Measurements from ENCODE around the gene PRKCH.
A peak's percentile ranks its signal among the peaks of the same experiment; 100 is the strongest.

The PRKCH gene

GRCh38 chr14:61532763-61533162 lies 211.4 kb downstream of the PRKCH start:
- DNase-seq (ENCODE audit: low spot score) = no peak

GRCh38 chr14:61533513-61534255 lies 212.3 kb downstream of the PRKCH start:
- DNase-seq (ENCODE audit: low spot score) = no peak

DNA sequence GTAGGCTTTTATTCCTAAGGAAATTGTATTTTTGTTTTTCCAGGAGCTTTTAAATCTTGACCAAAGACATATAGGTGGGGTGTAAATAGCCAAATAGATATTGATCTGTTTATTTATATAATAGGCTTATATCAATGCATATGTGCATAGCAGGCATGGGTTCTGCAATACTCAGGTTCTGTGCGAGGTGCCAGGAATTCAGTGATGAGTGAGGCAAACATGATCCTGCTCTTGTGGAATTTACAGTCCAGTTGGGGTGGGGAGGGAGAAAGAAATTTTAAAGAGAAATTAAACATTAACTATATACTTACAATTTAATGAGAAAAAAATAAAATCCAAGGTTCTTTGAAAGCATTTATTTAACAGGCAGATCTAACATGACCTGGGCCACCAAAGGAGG lies 213.7 kb downstream of the PRKCH start:
- DNase-seq (ENCODE audit: low spot score) = peak; percentile 56

DNA sequence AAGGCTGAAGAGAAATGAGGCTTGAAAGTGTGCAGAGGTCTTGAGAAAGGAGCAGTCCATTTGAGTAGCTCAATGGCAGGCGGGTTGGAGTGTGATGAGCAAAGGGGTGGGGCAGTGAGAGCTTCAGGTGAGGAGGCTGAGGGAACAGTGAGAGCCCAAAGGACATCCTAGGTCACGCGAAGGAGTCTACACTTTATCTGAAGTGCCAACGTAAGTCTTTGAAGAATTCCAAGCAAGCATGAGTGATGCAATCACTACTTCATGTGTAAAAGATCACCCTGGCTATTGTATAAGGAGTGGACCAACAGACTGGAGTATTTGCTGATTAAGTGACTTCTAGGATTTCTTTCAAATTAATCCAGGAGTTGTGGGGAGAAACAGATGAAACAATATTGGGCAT lies 214.1 kb downstream of the PRKCH start:
- DNase-seq (ENCODE audit: low spot score) = no peak

- no peak for DNase-seq (ENCODE audit: low spot score)
Measured at GRCh38 chr14:61536661-61537562, 215.5 kb downstream of the PRKCH start.

- DNase-seq (ENCODE audit: low spot score) = peak; percentile 70
Measured at GRCh38 chr14:61537563-61538463, 216.4 kb downstream of the PRKCH start.

DNA sequence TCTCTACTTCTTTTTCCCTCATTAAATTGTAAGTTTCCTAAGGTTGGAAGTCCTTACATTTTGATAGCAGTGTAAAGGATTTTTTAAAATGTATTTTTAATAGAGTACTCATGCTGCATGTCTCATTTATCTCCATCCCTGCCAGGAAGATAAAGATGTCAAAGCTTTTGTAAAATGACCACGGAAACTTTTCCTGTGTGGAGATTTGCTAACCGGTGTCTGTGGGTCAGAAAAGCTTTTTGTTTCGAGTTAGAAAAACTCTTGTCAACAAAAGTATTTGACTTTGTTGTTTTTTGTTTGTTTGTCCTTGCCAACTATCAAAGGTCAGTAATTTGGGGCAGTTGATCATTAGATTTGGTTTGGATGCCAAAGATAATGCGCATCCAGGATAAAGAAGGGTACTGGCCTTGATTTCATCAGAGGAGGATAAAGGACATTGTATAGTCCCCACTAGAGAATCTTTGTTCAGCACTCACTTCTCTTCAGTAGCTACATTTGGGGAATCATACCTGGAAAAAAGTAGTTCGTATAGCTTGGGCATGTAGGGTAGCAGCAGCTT lies 217.2 kb downstream of the PRKCH start:
- DNase-seq (ENCODE audit: low spot score) = no peak

GRCh38 chr14:61539631-61540030 lies 218.3 kb downstream of the PRKCH start:
- DNase-seq (ENCODE audit: low spot score) = no peak

DNA sequence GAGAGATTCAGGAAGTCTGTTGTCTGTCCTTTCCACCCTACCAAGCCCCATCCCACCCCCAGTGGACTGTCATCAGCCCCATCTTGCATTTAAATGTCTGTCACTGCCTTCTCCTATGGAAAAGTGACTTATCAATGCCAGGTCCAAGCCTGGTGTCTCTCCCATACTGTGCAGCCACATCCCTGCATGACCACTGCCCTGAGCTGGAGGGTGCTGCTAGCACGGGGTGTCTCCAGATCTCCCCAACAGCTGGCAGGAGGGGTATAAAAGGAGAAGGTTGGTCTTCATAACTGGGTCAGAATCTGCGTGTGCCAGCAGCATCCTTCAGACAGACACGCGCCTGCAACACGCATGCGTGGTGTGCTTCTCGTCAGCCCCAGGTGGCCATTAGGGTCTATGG lies 219.6 kb downstream of the PRKCH start:
- DNase-seq (ENCODE audit: low spot score) = no peak

- DNase-seq (ENCODE audit: low spot score) = no peak
Measured at GRCh38 chr14:61542848-61543790, 221.7 kb downstream of the PRKCH start.

DNA sequence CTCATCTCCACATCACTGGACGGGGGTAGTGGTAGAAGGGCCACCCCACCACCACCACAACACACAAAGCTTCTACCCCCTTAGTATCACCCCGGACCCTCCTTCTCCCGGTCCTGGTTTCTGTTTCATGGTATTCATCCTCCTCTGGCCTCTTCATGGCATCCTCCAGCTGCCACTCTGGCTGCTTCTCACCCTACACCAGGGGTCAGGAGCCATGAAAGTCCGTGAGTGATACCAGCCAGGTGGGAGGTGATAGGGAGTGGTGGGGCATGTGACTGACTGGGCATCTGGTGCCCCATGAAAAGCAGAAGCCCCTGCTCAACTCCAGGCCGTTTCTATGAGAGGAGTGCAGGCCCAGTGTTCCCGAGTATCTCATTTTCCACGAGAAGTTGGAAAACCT lies 222.6 kb downstream of the PRKCH start:
- no peak for DNase-seq (ENCODE audit: low spot score)

GRCh38 chr14:61544448-61545330 lies 223.3 kb downstream of the PRKCH start:
- DNase-seq (ENCODE audit: low spot score) = no peak

DNA sequence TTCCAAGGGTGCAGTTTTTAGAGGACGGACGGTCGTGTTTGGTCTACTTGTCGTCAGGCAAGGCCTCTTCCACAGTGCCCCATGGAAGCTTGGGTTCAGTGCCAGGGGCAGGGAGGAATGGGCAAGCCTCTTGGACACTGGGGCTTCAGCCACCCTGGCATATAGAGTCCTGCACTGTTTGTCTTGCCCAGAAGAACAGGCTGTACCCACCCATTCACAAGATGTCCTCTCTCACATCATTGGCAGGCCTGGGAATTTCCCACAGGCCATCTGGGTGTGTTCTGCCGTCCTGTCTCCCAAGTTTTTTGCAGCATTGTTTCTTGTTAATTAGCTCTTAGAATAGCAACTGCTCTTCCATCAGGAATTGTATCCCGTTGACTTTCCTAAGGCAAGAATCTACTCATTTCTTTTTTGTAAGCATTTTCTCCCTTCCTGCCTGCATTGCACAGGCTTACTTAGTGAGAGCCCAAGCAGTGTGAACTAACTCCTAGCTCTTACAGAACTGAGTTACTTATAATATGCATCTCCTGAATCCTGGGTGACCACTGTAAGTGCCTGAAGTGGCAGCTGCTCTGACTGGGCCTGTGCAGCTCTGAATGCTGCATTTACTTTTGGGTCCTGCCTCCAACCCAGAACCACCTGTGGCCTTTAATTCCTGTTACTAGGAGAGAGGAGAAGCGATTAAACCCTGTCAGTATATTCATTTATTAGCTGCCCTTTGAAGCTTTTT lies 224.5 kb downstream of the PRKCH start:
- DNase-seq (ENCODE audit: low spot score) = no peak

- DNase-seq (ENCODE audit: low spot score) = peak; percentile 77
Measured at GRCh38 chr14:61547186-61548069, 226.0 kb downstream of the PRKCH start.

- no peak for DNase-seq (ENCODE audit: low spot score)
Measured at GRCh38 chr14:61549425-61549824, 228.0 kb downstream of the PRKCH start.

GRCh38 chr14:61551384-61551783 lies 230.0 kb downstream of the PRKCH start:
- DNase-seq (ENCODE audit: low spot score) = no peak

GRCh38 chr14:61552241-61552640 lies 230.9 kb downstream of the PRKCH start:
- no peak for DNase-seq (ENCODE audit: low spot score)

Data from GM03348 (cell line).